GM19351 (cell line): ENCODE measurements around the gene OR5V1.
"Not testable (repeated sequence)": the region's sequence is repeated elsewhere in the genome, so short reads cannot be mapped to it uniquely, and the experiment has no call there.

Experiments
- ATAC-seq: cut with Tn5 transposase; IDR thresholded peaks from one replicate; pipeline ENCODE4 v1.9.1; 2021; ENCODE audit warnings: mild to moderate bottlenecking, moderate library complexity; ENCODE audit not compliant: unreplicated experiment

OR5V1 gene

GRCh38 chr6:29368765-29369164 lies at the start of gene OR5V1:
TSS of gene OR5V1 (minus strand) at chr6:29368865. CDS start at chr6:29356195, 12,670 bp downstream.
- ATAC-seq, result no peak

GRCh38 chr6:29414588-29414987 lies 45.9 kb upstream of the OR5V1 start, which contains the start of gene OR12D1:
TSS of gene OR12D1 (plus strand) at chr6:29414928.
- no peak for ATAC-seq

DNA sequence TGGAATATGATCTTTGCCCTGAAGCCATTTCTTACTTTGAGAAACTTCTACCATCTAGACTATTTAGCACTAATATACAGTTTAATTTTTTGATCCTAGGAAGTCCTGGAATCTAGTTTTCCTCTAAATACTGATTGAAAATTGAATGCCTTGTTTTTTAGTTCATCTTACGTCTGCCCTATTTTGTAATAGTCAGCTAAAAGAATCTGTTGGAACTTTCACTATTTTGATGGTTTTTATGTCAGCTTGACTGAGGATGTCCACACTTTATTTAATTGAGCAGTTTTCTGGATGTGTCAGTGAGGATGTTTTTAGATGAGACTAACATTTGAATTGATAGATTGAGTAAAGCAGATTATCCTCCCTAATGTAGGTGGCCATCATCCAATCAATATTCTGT lies 35.1 kb upstream of the OR5V1 start:
- ATAC-seq, result no peak

DNA sequence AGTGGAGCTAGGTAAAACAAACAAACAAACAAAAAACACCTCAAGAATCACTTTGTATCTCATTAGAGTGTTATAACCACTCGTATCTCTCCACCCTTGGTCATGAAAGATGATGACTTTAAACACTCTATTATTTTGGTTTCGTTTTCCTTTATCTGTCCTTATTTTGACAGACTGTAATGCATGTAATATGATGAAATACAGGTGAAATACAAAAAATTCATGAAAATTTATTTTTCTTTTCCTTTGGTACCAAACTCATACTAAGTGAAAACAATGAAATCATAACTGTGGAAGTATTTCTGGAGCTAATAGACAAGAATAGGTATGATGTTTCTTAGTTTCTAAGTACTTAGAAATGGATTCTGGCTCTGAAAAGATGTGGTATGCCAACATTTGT lies 30.9 kb upstream of the OR5V1 start:
- no peak for ATAC-seq

GRCh38 chr6:29395331-29395730 lies 26.7 kb upstream of the OR5V1 start, which contains the start of gene OR12D2:
TSS of gene OR12D2 (plus strand) at chr6:29395631. CDS start at chr6:29396700, 1,069 bp downstream.
- ATAC-seq, result no peak

- no peak for ATAC-seq
These were observed 19.9 kb upstream of the OR5V1 start for GRCh38 chr6:29388533-29388932.

DNA sequence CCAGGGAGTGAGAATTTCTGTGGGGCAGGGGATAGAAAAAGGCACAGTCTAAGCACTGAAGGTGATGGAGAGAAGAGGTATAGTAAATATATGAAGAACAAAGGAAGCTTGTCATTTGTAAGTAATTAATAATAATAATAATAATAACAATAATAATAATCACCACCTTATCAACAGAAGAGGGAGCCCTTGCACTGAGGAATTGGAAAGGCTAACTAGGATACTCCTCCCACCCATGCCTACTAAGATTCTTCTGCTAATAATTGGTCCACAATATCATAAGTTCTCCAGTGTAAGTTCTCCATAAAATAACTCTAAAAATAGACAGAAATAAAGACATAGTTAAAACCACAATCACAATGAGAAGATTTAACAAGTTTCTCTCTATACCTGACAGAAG lies 7.3 kb upstream of the OR5V1 start:
- ATAC-seq, result no peak

DNA sequence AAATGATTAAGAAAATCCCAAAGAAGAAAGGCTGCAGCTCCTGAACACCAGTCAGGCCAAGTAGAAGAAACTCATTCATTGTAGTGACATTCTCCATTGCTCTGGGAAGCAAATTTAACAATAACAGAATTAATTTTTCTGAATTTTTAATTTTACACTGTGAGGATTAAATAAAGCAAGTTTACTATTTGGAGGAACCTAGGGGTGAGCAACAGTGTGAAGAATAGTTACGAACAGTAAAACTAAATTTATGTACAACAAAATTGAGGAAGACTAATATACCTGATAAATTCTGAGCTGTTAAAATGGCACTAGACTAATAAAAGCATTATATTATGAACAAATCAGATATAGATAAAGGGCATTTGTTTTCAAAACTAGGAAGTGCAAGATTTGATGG lies 6.5 kb upstream of the OR5V1 start, which contains the start of gene OR12D3:
Gene OR12D3, minus strand, starts transcription at position 101 of the 400 bp plus-strand sequence. Its CDS starts 4 bp downstream, at position 97.
- no peak for ATAC-seq

DNA sequence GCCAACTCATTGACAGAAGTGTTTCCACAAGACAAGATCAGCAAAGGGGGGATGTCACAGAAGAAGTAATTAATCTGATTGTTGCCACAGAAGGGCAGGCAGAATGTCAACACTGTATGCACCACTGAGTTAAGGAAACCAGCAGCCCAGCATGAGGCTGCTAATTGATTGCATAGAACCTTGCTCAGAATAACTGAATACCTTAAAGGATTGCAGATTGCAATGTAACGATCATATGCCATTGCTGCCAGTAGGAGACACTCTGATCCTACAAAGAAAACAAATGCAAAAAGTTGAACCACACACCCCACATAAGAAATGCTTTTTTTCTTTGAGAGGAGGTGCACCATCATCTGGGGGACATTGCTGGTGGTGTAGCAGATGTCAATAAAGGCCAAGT lies 13.1 kb downstream of the OR5V1 start:
- ATAC-seq, result no peak

DNA sequence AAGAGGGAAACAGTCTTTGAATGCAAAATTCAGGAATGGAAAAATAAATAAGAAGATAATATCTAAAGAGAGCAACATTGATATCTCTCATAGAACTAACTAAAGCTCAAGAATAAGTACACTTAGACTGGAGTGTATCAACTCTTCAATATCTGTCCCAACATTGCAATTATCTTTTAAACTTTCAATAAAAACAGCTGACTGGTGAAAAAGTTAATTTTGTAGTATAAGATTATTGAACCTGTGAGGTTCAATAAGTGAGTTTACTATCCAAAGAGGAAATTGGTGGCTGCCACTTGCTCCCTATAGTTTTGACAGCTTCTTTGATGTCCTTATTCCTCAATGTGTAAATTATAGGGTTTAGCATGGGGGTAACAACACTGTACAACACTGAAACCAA lies 13.7 kb downstream of the OR5V1 start:
- ATAC-seq, result no peak

GRCh38 chr6:29349348-29349747 lies 19.3 kb downstream of the OR5V1 start:
- not testable (repeated sequence) for ATAC-seq

GRCh38 chr6:29345380-29345779 lies 23.3 kb downstream of the OR5V1 start:
- no peak for ATAC-seq

DNA sequence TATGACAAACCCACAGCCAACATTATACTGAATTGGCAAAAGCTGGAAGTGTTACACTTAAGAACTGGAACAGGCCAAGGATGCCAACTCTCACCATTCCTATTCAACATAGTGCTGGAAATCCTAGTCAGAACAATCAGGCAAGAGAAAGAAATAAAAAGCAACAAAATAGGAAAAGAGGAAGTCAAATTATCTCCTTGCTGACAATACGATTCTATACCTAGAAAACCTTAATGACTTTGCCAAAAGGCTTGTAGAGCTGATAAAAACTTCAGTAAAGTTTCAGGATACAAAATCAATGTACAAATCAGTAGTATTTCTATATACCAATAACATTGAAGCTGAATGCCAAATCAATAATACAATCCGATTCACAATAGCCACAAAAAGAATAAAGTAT lies 32.4 kb downstream of the OR5V1 start:
- no peak for ATAC-seq

DNA sequence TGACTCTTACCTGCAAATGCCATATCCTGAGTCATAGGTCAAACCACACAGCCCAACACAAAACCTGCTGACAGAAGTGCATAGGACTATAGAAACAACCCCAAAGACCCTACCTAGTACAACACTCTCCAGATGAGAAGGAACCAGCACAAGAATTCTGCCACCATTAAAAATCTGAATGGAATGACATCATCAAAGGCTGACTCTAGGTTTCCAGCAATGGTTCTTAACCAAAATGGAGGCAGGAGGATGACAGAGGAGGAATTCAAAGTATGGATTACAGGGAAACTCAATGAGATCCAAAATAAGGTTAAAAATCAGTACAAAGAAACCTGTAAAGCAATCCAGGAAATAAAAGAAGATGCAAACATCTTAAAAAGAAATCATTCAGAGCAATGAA lies 36.0 kb downstream of the OR5V1 start:
- ATAC-seq, result no peak

- no peak for ATAC-seq
These were observed 42.9 kb downstream of the OR5V1 start for GRCh38 chr6:29325777-29326176.

- ATAC-seq, result not testable (repeated sequence)
These were observed 45.3 kb downstream of the OR5V1 start for GRCh38 chr6:29323332-29323731.

DNA sequence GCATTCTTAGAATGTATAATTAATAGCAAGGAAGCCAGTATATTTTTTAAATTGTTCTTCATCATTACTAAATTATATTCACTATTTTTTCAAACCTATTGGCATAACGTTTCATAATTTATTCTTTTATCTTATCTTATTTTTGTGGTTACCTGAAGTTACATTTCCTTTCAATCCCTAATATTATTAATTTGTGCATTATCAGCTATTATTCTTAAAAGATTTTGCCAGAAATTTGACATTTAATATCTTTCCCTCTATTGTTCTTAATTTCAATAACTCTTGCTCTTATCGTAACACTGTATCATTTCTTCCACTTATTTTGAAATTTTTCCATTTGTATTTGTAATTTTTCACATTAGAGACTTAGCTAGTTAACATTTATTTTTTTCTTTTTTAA lies 48.7 kb downstream of the OR5V1 start:
- ATAC-seq, result no peak
